SK-N-SH treated with all-trans-retinoic acid at 6 μM for 48 hours (cell line): ENCODE data around the gene RAD51B.

Experiments
- BACH2 ChIP-seq: fragments of 250-450 bp; sonication (Bioruptor Pico); IDR thresholded peaks from 2 replicates; pipeline ENCODE4 v1.9.0; 2021; ENCODE audit warnings: mild to moderate bottlenecking, borderline replicate concordance
- SNAI2 ChIP-seq: fragments of 250-450 bp; sonication (Bioruptor Pico); IDR thresholded peaks from 2 replicates; pipeline ENCODE4 v1.5.0; 2020; ENCODE audit warnings: mild to moderate bottlenecking, moderate library complexity
- TOX ChIP-seq: fragments of 250-450 bp; sonication (Bioruptor Pico); IDR thresholded peaks from 2 replicates; pipeline ENCODE4 v1.8.0; 2021; ENCODE audit warnings: mild to moderate bottlenecking, moderate library complexity, borderline replicate concordance
- ZC3H10 ChIP-seq: fragments of 250-450 bp; sonication (Bioruptor Pico); IDR thresholded peaks from 2 replicates; pipeline ENCODE4 v1.5.1; 2021; ENCODE audit warnings: mild to moderate bottlenecking, moderate library complexity
- ZFP30 ChIP-seq: fragments of 450-650 bp; formaldehyde crosslinking; IDR thresholded peaks from 2 replicates; pipeline ENCODE4 v1.5.0; 2022; ENCODE audit warnings: mild to moderate bottlenecking, moderate library complexity
- TF ChIP-seq, protein P1 (sequence below): fragments of 250-450 bp; sonication (Bioruptor Pico); IDR thresholded peaks from 2 replicates; pipeline ENCODE4 v1.5.1; 2020; ENCODE audit warnings: low read depth, mild to moderate bottlenecking, moderate library complexity

DNA sequence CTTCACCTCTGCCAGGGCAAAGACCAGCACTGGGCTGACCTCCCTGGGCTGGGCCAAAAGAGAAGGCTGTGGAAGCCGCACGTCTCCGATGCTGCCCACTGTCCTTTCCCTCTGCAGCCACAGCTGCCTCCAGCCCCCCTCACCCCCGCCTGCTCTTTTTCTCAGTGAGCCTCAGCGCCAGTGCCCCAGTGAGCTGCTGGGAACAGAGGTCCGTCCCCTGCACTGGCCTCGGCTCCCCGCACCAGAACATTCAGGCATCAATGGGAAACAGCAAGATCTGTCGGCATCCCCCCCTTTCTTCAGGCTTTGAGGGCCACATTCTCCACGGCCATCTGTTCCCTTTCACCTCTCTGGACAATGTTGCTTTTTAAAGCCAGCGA, 575.2 kb downstream of the RAD51B start:
- TF ChIP-seq, protein P1, sequence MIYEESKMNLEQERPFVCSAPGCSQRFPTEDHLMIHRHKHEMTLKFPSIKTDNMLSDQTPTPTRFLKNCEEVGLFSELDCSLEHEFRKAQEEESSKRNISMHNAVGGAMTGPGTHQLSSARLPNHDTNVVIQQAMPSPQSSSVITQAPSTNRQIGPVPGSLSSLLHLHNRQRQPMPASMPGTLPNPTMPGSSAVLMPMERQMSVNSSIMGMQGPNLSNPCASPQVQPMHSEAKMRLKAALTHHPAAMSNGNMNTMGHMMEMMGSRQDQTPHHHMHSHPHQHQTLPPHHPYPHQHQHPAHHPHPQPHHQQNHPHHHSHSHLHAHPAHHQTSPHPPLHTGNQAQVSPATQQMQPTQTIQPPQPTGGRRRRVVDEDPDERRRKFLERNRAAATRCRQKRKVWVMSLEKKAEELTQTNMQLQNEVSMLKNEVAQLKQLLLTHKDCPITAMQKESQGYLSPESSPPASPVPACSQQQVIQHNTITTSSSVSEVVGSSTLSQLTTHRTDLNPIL (CRISPR knock-in tag), result no peak
- no peak for TF ChIP-seq BACH2 (CRISPR knock-in tag)
- TF ChIP-seq SNAI2 (CRISPR knock-in tag), result no peak
- no peak for TF ChIP-seq ZC3H10 (CRISPR knock-in tag)
- no peak for TF ChIP-seq TOX (CRISPR knock-in tag)
- TF ChIP-seq ZFP30 (CRISPR knock-in tag), result no peak
